ENCODE results near the gene KLHL40.

Gene KLHL40

GRCh38 chr3:42728668-42729364 is 43.5 kb downstream of the KLHL40 start:
- no peak for DNase-seq

DNA sequence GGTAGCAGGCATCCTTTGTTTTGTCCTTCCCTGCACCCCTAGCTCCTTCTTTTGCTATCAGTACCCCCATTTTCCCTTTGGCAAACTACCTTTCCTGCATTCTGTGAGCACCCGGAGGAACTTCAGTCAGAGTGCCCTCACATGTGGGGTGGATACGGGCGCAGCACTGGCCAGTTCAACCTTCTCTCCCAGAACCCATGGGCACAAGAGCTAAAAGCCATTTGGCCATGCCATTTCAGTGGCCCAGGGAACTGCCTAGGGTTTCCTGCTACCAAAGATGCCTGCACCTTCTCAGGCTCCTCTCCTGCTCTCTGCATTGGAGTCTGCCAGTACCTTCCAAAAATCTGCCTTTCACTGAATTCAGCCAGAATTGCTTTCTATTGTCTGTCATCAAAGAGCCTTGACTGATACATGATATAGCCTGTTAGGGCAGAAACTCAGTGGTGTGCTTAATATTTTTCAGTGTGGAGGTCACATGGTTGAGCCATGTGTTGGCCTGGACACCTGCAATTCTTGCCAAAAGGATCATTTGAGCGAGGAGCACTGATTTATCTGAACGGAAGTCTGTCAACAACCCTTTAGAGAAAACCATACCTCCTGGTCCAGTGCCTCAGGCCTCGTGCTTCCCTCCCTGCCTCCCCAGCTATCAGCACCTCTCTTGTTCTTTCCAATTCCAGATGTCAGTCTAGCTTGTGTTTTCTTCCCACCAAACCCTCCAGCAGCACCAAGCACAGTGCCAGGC is 44.2 kb downstream of the KLHL40 start:
- DNase-seq, result no peak

DNA sequence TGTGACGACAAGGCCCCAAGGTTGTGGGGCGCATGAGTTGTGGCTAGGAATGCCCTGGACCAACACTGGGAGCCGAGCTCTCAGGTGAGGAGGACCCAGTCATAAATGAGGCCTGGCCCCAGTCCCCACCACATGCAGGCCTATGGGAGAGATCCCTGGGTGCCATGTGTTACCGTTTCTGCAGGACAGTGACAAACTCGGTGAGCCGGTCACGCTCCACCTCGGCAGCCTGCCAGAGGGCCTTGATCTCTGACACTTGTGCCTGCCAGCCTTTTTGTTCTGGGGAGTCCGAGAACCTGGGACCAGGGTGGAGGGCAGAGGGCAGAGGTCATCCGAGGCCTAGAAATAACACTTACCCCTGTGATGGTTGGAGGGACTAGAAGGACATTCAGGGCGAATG is 45.0 kb downstream of the KLHL40 start:
- DNase-seq, result no peak

DNA sequence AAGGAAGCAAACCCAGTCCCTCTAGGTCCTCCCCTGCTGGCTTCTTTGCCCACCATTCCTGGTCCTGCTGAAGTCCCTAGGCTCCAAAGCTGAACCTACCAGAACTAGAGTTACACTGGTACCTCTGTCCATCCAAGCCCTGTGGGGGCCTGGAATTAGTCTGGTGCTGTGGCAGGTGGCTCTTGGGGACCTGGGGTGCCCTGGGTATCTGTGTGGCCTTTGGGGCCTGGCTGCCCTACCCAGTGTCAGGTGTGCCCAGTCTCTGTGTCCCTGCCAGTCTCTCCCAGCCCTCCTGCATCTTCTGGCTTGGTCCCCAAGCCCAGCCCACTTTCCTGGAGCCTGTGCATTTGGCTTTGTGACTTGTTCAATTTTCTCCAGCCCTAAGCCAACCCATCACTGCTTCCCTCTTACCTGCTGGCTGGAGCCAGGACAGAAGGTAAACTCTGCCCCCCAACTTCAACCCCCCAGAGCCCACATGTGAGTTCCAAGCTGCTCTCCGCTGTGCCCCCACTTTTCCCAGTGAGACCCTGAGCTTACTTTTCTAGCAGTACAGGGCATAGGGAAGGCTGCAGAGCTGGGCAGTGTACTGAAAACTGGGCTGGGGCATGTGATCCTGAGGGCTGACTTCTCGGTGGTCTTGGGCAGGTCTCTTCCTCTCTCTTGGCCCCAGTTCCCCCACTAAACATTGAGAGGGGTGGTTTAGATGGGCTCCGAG is 45.5 kb downstream of the KLHL40 start:
- no peak for DNase-seq

GRCh38 chr3:42731476-42732195 is 46.3 kb downstream of the KLHL40 start:
- DNase-seq, result no peak

DNA sequence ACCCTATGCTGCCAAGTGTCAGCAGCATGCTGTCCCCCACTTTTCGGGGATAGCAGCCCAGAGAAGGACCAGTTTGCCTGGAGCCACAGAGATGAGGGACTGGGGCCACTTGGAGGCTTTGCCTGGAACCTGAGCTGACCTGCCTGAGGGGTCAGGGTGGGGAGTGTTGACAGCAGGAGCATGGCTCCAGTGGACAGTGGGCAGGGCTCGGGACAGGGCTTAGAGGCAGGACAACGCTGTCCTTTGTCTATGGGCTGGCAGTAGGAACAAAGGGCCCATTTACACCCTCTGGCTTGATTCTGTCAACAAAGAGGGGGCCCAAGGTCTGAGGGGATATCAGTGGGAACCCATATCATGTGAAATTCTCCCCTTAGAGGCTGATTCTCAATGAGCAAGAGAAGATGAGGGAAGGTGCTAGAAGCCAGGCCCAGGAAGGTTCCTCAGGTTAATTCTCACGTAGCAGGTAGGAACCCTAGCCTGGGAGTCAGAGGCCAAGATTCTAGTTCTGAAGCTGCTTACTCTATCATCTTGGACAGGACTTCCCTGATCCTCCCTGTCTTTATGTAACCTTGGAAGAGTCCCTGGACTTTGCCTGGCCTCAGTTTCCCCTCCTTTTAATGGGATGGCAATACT is 47.0 kb downstream of the KLHL40 start:
- DNase-seq, result no peak

GRCh38 chr3:42732829-42733459 is 47.6 kb downstream of the KLHL40 start:
- no peak for DNase-seq

- no peak for DNase-seq
Observed at GRCh38 chr3:42733501-42734262, 48.3 kb downstream of the KLHL40 start.

DNA sequence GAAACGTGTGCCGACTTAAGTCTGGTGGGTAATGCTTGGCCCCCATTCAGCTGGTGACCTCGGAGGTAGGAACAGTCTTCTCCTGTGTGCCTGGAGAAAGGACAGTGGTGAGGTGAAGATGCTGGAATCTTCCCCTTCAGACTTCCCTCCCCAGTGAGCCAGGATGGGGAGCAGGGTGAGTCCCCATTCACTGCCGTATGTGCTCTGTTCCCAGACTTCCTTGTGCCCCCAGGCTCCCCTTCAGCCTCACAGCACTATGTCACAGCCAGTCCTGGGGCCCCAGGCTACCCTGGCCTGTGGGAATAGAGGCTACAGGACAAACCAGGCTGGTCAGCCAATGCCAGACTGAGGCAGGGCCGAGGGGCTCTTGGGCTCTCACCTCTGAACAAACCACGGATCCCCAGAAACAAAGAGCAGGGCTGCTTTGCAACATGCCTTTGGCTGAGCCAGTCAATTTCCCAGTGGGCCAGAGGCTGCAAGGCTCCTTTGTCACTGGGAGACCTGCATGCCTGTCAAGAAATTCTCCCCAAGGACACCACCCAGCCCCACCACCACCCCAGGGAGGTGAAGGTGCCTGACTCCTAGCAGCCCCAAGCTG is 49.0 kb downstream of the KLHL40 start:
- no peak for DNase-seq

GRCh38 chr3:42735019-42735418 is 49.7 kb downstream of the KLHL40 start:
- no peak for DNase-seq

DNA sequence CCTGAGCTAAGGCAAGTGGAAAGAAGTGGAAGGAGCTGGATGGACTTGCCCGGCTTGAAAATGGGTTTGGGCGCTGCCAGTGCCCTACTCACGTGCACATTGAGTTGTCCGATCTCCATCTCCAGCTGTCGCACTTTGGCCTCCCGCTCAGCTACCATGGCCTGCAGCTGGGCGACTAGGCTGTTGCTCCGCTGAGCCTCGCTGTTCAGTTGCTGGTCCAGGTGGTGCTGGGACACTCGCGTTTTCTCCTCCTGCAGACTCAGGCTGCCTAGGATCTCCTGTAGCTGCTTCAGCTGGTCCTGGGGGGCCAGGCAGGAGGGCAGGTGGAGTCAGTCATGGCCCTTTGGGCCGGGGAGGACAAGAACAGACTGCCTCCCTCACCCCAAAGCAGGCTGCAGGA is 50.3 kb downstream of the KLHL40 start:
- DNase-seq, result no peak

DNA sequence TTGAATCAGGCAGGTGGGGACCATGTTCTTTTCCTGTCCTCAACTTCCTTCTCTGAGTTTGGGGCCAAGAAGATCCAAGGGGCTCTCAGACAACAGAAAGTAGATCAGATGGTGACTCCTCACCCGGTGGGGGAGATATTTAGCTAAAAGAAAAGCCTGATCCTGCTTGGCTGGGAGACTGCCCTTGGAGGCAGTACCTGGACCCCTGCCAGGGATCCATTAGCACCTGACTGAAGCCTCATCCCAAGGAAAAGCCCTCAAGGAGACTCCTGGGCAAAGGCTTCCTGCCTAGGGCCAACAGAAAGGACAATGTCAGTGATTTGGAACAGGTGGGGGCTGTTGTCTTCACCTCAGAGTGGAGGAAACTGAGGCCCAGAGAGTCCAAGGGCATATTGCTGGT is 50.7 kb downstream of the KLHL40 start:
- no peak for DNase-seq

DNA sequence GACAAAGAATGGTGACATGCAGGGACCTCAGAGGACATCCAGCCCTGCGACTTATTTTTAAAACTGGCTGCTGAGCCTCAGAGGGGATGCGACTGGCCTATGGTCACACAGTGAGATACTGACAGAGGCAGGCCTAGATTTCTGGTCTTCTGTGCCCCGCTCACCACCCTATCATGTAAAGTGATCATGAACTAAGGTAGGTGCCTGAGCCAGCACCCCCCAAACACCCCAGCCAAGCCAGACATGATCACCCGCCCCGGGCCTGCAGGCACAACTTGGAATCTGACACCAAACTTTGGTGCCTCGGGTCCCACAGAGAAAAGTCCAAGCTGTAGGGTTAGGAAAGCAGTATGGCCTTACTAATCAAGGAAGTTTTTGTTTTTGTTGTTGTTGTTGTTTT is 51.2 kb downstream of the KLHL40 start:
- DNase-seq, result no peak

GRCh38 chr3:42739401-42740158 is 54.2 kb downstream of the KLHL40 start:
- DNase-seq, result no peak

DNA sequence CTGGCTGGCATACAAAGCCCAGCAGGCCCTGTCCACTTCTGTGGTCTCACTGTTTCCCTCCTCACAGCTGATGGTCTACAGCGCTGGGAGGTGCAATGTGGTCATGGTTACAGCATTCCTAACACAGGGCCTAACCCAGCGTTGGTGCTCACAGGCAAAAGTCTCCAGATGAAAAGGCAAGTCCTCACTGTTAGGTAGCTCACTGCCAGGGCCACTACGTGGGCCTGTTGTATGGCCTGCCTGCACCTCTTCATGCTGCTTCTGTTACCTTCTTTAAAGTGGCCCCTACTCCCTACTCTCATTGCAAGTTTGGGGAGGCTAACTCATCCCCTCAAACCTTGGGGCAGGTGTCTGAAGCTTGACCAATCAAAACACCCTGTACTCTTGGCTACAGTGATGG is 56.5 kb downstream of the KLHL40 start:
- no peak for DNase-seq

Data from CD4-positive, alpha-beta T cell treated with Interleukin-12 subunit alpha and Interleukin-12 subunit beta, for 1 hour (primary cell).